ENCODE measurements around the gene WWOX. TPM values are rescaled to one million over a fixed set of nuclear protein-coding genes. Genes with fewer than 3 reads are reported as not detected.

WWOX gene
- total and polyA plus RNA-seq, 2 donors (not counting 3 experiments of a cell fraction or from before 2014, with no cell fraction given), result 6.2 to 12.5 TPM

- no peaks in the 10 kb centered on the region for H4K20me1 ChIP-seq (replicated peaks; ENCODE audit: control insufficient read depth, extremely low read depth, insufficient read depth, low read length)
- no peak overlapping the region for H3K4me2 ChIP-seq (ENCODE audit: insufficient read depth, low read length)
- intact Hi-C loops (cut with micrococcal nuclease) (no loop called here), dilution Hi-C loops (cut with MboI; ENCODE audit: extremely low pct_ligation_motif_present, low sequenced_read_pairs) (no loop called here)
- no TSS peak for BruUV-seq (replicated peaks)
- no peak overlapping the region for H3K27ac ChIP-seq (ENCODE audit: insufficient read depth, low read depth, low read length)
- FAIRE-seq, result no peak
- DNase-seq (ENCODE audit: low read depth, low spot score), result no peak
- no peak for TF ChIP-seq POLR2A (IDR thresholded peaks at IDR 0.05; ENCODE audit: low read depth, low read length)
- TF ChIP-seq GATA2 (IDR thresholded peaks at IDR 0.05; ENCODE audit: insufficient read depth, insufficient read length, low read depth, low read length), result no peak
- TF ChIP-seq MAX (IDR thresholded peaks at IDR 0.05; ENCODE audit: insufficient read depth, insufficient read length), result no peak
- no peak for TF ChIP-seq FOS (IDR thresholded peaks at IDR 0.05; ENCODE audit: borderline replicate concordance, insufficient read depth, low read length)
- no peak for TF ChIP-seq CTCF (IDR thresholded peaks at IDR 0.05; ENCODE audit: extremely low read depth in 1 of 2, insufficient read depth in 1 of 2, low read depth in 1 of 2, low read length in 2 of 2)
- no peak for TF ChIP-seq JUN (IDR thresholded peaks at IDR 0.05; ENCODE audit: borderline replicate concordance, insufficient read depth, insufficient read length, low read depth)
- no peak for TF ChIP-seq EZH2 (IDR thresholded peaks at IDR 0.05; ENCODE audit: borderline replicate concordance, low read depth, low read length, severe bottlenecking)
- no peak for TF ChIP-seq POLR2AphosphoS5 (IDR thresholded peaks at IDR 0.05; ENCODE audit: insufficient read depth, low read depth, low read length)
- TF ChIP-seq MYC (IDR thresholded peaks at IDR 0.05; ENCODE audit: low read depth, low read length), result no peak
- H2AFZ ChIP-seq (ENCODE audit: low read depth, low read length), result no peak overlapping the region
- no peaks in the 10 kb centered on the region for H3K9me1 ChIP-seq (replicated peaks; ENCODE audit: control insufficient read depth, extremely low read depth, insufficient read depth, low read length)
- POLR2A ChIA-PET, result no interaction called here
- CTCF ChIA-PET, result interaction anchor here (1.1 to 1.2 kb wide), 2 partner anchors 11 kb away, joined by 3 read pairs; no protein-coding TSS in a partner anchor
- H3K4me3 ChIP-seq (replicated peaks in 1 of 3; ENCODE audit: insufficient read depth in 1 of 3, low read depth in 1 of 3, low read length in 3 of 3), result no peak overlapping the region
- H3K9me3 ChIP-seq (replicated peaks; ENCODE audit: control insufficient read depth, insufficient read depth, low read length), result no peaks in the 10 kb centered on the region
- H3K79me2 ChIP-seq (ENCODE audit: control insufficient read depth, insufficient read depth, low read length), result no peaks in the 10 kb centered on the region
- no peaks in the 10 kb centered on the region for H3K36me3 ChIP-seq (ENCODE audit: control insufficient read depth in 2 of 2, extremely low read depth in 1 of 2, insufficient read depth in 2 of 2, low read length in 2 of 2)
- no peaks in the 10 kb centered on the region for H3K27me3 ChIP-seq (ENCODE audit: control insufficient read depth in 2 of 2, insufficient read depth in 2 of 2, low read length in 2 of 2)
- H3K9ac ChIP-seq (replicated peaks; ENCODE audit: extremely low read depth, insufficient read depth, low read length), result no peak overlapping the region
- peaks cover 1% of the 10 kb centered on the region for H3K4me1 ChIP-seq (ENCODE audit: control insufficient read depth, extremely low read depth, insufficient read depth, low read length)
Measured at GRCh38 chr16:78137179-78137578, 37.7 kb downstream of the WWOX start.
